ENCODE data around the gene RAD23B.
A peak's percentile ranks its signal among the peaks of the same experiment; 100 is the strongest.

The RAD23B gene

GRCh38 chr9:107282759-107283622, at the start of gene RAD23B:
Gene RAD23B, plus strand, starts transcription at chr9:107283279. Its CDS starts 351 bp downstream, at chr9:107283630.
- Histone ChIP-seq H3K36me3 (ENCODE audit: insufficient read depth, low read length) (no peaks in the 10 kb centered on the region), H3K4me3 (ENCODE audit: low read depth in 1 of 2, low read length in 2 of 2) (peak within 1 kb of the TSS; percentile 66 to 95), H3K27me3 (ENCODE audit: control insufficient read depth in 1 of 2, insufficient read depth in 2 of 2, low read length in 2 of 2) (no peaks in the 10 kb centered on the region), H3K4me1 (ENCODE audit: insufficient read depth, low read length) (peaks cover 29% of the 10 kb centered on the region), H3K9ac (ENCODE audit: low read length) (peak within 1 kb of the TSS; percentile 83), H3K9me3 (ENCODE audit: low read length) (no peaks in the 10 kb centered on the region), H3K27ac (ENCODE audit: low read depth, low read length) (peak within 1 kb of the TSS; percentile 84)

GRCh38 chr9:107235765-107236442, 47.2 kb upstream of the RAD23B start:
- Histone ChIP-seq H3K36me3 (ENCODE audit: insufficient read depth, low read length) (no peaks in the 10 kb centered on the region), H3K9ac (ENCODE audit: low read length) (no peak overlapping the region), H3K27me3 (ENCODE audit: control insufficient read depth in 1 of 2, insufficient read depth in 2 of 2, low read length in 2 of 2) (no peaks in the 10 kb centered on the region), H3K27ac (ENCODE audit: low read depth, low read length) (no peak overlapping the region), H3K9me3 (ENCODE audit: low read length) (no peaks in the 10 kb centered on the region), H3K4me1 (ENCODE audit: insufficient read depth, low read length) (no peaks in the 10 kb centered on the region), H3K4me3 (ENCODE audit: low read depth in 1 of 2, low read length in 2 of 2) (no peak overlapping the region)

DNA sequence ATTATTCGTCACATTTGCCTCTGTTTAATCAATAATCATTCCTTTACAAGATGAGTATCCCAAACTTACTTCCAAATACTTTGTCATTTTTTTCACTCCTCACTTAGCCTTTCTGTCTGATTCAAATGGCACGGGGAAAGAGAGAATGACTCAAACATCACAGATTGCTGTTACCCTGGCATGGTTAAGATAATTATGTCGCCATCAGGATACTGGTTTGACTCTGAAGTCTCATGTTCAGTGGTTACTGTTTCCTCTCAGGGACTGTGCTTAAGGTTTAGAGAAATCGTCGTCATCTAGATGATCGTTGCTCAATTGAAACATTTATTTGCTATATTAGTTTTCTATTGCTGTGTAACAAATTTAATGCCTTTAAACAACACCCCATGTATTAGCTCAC, 45.2 kb upstream of the RAD23B start:
- H3K27ac ChIP-seq (ENCODE audit: low read depth, low read length), result no peak overlapping the region
- H3K4me1 ChIP-seq (ENCODE audit: insufficient read depth, low read length), result no peaks in the 10 kb centered on the region
- no peak overlapping the region for H3K9ac ChIP-seq (ENCODE audit: low read length)
- no peak overlapping the region for H3K4me3 ChIP-seq (ENCODE audit: low read depth in 1 of 2, low read length in 2 of 2)
- H3K9me3 ChIP-seq (ENCODE audit: low read length), result no peaks in the 10 kb centered on the region
- H3K36me3 ChIP-seq (ENCODE audit: insufficient read depth, low read length), result no peaks in the 10 kb centered on the region
- H3K27me3 ChIP-seq (ENCODE audit: control insufficient read depth in 1 of 2, insufficient read depth in 2 of 2, low read length in 2 of 2), result no peaks in the 10 kb centered on the region

DNA sequence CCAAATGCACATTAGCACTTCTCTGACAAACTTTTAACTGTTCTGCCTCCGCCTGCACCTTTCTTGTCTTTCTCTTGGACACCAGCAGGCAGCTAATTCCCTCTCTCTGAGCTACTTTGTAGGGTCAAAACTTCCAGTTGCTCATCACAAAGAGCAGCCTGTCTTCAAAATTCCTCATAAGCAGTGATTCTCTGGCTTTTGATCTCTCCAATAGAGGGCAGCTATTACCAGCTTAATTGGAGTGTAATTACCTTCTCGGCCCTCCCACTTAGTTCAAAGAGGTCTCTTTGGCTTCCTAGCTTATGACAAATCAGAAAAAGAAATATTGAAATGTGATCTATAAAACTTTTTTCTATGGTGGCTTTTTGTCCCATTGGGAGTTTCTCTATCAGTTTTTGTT, 43.6 kb upstream of the RAD23B start:
- H3K36me3 ChIP-seq (ENCODE audit: insufficient read depth, low read length), result no peaks in the 10 kb centered on the region
- H3K9me3 ChIP-seq (ENCODE audit: low read length), result no peaks in the 10 kb centered on the region
- no peak overlapping the region for H3K4me3 ChIP-seq (ENCODE audit: low read depth in 1 of 2, low read length in 2 of 2)
- no peak overlapping the region for H3K9ac ChIP-seq (ENCODE audit: low read length)
- no peaks in the 10 kb centered on the region for H3K27me3 ChIP-seq (ENCODE audit: control insufficient read depth in 1 of 2, insufficient read depth in 2 of 2, low read length in 2 of 2)
- H3K27ac ChIP-seq (ENCODE audit: low read depth, low read length), result no peak overlapping the region
- H3K4me1 ChIP-seq (ENCODE audit: insufficient read depth, low read length), result no peaks in the 10 kb centered on the region

DNA sequence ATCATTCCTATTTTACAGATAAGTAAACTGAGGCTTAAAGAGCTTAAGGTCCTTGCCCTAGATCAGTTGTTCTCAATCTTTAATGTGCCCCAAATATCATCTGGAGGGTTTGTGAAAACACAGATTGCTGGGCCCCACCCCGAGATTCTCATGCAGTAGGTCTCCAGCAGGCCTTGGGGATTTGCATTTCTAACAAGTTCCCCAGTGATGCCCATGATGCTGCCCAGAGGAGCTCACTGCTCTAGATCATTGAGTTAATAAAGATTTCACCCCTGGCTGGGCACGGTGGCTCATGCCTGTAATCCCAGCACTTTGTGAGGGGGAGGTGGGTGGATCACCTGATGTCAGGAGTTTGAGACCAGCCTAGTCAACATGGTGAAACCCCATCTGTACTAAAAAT, 42.8 kb upstream of the RAD23B start:
- Histone ChIP-seq H3K4me1 (ENCODE audit: insufficient read depth, low read length) (no peaks in the 10 kb centered on the region), H3K9me3 (ENCODE audit: low read length) (no peaks in the 10 kb centered on the region), H3K27ac (ENCODE audit: low read depth, low read length) (no peak overlapping the region), H3K4me3 (ENCODE audit: low read depth in 1 of 2, low read length in 2 of 2) (no peak overlapping the region), H3K27me3 (ENCODE audit: control insufficient read depth in 1 of 2, insufficient read depth in 2 of 2, low read length in 2 of 2) (no peaks in the 10 kb centered on the region), H3K36me3 (ENCODE audit: insufficient read depth, low read length) (no peaks in the 10 kb centered on the region), H3K9ac (ENCODE audit: low read length) (no peak overlapping the region)

DNA sequence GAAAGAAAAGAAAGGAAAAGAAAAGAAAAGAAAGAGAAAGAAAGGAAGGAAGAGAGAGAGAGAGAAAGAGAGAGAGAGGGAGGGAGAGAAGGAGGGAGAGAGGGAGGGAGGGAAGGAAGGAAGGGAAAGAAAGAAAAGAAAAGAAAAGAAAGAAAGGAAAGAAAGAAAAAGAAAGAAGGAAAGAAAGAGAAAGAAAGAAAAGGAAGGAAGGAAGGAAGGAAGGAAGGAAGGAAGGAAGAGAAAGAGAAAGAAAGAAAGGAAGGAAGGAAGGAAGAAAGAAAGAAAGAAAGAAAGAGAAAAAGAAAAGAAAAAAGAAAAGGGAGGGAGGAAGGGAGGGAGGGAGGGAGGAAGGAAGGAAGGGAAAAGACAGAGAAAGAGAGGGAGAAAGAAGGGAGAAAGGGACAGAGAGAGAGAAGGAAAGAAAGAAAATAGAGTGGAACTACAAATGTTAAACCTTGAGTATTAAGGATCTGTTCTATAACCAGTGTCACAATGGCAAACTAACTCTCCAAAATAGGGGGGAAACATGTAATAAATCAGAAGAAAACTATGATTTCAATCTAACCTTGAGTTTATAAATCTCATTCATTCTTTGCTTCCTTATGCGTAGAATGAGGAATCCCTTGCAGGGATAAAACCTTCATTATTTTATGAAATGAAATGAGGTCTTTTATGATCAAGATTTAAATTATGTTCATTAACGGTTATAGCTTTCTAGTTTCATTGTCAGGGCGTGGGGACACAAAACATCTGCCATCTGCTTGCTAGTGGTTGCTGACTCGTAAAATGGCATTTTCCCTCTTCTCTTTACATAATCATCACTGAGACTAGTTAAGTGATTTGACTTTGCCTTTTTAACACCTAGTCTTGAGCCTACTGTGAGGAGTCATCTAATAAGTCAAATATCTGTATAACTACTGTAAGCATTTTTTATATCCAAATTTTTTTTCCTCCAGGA, 40.7 kb upstream of the RAD23B start:
- no peaks in the 10 kb centered on the region for H3K9me3 ChIP-seq (ENCODE audit: low read length)
- no peak overlapping the region for H3K9ac ChIP-seq (ENCODE audit: low read length)
- H3K27me3 ChIP-seq (ENCODE audit: control insufficient read depth in 1 of 2, insufficient read depth in 2 of 2, low read length in 2 of 2), result no peaks in the 10 kb centered on the region
- no peaks in the 10 kb centered on the region for H3K4me1 ChIP-seq (ENCODE audit: insufficient read depth, low read length)
- no peak overlapping the region for H3K27ac ChIP-seq (ENCODE audit: low read depth, low read length)
- no peaks in the 10 kb centered on the region for H3K36me3 ChIP-seq (ENCODE audit: insufficient read depth, low read length)
- H3K4me3 ChIP-seq (ENCODE audit: low read depth in 1 of 2, low read length in 2 of 2), result no peak overlapping the region

DNA sequence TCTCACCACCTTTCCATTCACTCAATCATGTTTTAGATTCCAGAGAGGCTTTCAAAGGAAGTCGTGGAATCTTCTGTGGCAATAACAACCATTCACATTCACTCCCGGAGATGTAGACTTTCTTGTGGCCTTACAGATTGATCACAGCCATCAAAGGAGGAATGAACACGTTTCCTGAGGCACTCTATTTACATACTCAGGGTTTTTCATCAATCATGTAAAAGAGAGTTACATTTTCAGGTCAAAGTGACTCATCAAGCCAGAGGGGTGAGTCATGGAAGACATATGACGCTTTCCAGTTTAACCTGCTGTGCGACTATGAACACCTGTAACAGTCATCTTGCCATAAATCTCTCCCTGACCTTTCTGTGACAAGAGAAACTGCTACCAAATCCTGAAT, 39.3 kb upstream of the RAD23B start:
- Histone ChIP-seq H3K9me3 (ENCODE audit: low read length) (no peaks in the 10 kb centered on the region), H3K36me3 (ENCODE audit: insufficient read depth, low read length) (no peaks in the 10 kb centered on the region), H3K9ac (ENCODE audit: low read length) (no peak overlapping the region), H3K27ac (ENCODE audit: low read depth, low read length) (no peak overlapping the region), H3K4me1 (ENCODE audit: insufficient read depth, low read length) (no peaks in the 10 kb centered on the region), H3K27me3 (ENCODE audit: control insufficient read depth in 1 of 2, insufficient read depth in 2 of 2, low read length in 2 of 2) (no peaks in the 10 kb centered on the region), H3K4me3 (ENCODE audit: low read depth in 1 of 2, low read length in 2 of 2) (no peak overlapping the region)

DNA sequence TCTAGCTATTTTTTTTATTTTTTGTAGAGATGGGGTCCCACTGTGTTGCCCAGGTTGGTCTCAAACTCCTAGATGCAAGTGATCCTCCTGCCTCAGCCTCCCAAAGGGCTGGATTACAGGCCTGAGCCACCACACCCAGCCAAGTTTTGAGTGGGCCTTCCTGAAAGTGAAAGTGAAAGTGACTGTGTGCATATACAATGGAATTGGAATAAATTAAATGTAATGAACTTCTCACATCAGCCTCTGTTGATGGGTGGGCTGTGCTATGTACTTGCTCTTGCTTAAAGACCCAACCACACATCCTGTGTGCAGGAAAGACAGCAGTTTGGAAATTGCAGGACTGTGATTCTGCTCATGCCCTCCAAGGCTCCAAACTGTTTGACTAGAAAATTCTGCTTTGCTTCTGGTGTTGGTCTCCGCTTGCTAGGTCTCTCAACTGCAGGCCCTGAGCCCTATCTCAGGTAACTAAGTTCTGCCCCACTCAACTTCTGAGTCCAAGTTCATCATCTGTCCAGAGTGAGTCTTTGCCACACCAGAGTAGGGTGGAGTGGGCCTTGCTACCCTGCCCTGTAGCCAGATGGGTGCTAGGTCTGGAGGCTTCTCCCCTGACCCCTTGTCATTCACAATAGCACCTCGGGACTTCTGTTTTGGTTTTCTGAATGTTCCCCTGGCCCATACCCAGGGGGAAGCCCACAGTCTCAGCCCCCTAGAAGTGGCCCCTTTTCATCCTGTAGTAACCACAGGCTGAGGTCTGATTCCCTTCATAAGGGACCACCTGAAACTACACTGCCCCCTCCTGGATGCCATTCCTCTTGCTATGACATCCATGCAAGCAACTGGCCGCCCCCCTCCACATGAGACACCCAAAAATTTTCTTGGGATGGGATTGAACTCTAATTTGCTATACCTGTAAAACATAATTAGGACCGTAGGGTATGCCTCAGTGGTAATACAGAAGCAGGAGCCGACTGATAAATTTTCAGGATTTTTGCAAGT, 36.5 kb upstream of the RAD23B start:
- Histone ChIP-seq H3K4me3 (ENCODE audit: low read depth in 1 of 2, low read length in 2 of 2) (no peak overlapping the region), H3K27me3 (ENCODE audit: control insufficient read depth in 1 of 2, insufficient read depth in 2 of 2, low read length in 2 of 2) (no peaks in the 10 kb centered on the region), H3K36me3 (ENCODE audit: insufficient read depth, low read length) (no peaks in the 10 kb centered on the region), H3K9me3 (ENCODE audit: low read length) (no peaks in the 10 kb centered on the region), H3K4me1 (ENCODE audit: insufficient read depth, low read length) (no peaks in the 10 kb centered on the region), H3K9ac (ENCODE audit: low read length) (no peak overlapping the region), H3K27ac (ENCODE audit: low read depth, low read length) (no peak overlapping the region)

- Histone ChIP-seq H3K4me3 (ENCODE audit: low read depth in 1 of 2, low read length in 2 of 2) (no peak overlapping the region), H3K27ac (ENCODE audit: low read depth, low read length) (no peak overlapping the region), H3K36me3 (ENCODE audit: insufficient read depth, low read length) (no peaks in the 10 kb centered on the region), H3K27me3 (ENCODE audit: control insufficient read depth in 1 of 2, insufficient read depth in 2 of 2, low read length in 2 of 2) (no peaks in the 10 kb centered on the region), H3K9ac (ENCODE audit: low read length) (no peak overlapping the region), H3K9me3 (ENCODE audit: low read length) (no peaks in the 10 kb centered on the region), H3K4me1 (ENCODE audit: insufficient read depth, low read length) (peaks cover 8% of the 10 kb centered on the region)
These were observed 34.4 kb upstream of the RAD23B start for GRCh38 chr9:107248714-107249113.

DNA sequence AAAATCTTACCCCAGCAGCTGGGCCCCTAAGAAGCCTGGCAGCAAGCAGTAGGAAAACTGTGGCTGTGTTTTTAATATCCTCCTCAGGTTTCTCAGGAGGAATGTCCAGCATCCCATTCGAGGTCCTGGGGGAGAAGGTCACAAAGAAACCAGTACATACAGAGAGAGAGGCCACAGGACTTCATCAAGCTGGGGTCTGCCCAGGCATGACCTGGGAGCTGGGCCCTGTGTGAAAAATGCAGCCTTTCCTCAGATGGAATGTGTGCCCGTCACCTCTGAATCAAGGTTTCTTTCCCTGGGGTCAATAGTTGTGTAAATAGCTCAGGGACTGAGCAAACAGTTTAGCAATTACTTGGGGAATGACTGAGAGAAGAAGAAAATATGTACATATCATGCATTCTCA, 33.9 kb upstream of the RAD23B start:
- Histone ChIP-seq H3K9ac (ENCODE audit: low read length) (no peak overlapping the region), H3K4me3 (ENCODE audit: low read depth in 1 of 2, low read length in 2 of 2) (no peak overlapping the region)

More for the DNA sequence above, 33.9 kb upstream of the RAD23B start:
- no peak overlapping the region for H3K27ac ChIP-seq (ENCODE audit: low read depth, low read length)
- H3K27me3 ChIP-seq (ENCODE audit: control insufficient read depth in 1 of 2, insufficient read depth in 2 of 2, low read length in 2 of 2), result no peaks in the 10 kb centered on the region
- no peaks in the 10 kb centered on the region for H3K9me3 ChIP-seq (ENCODE audit: low read length)
- no peaks in the 10 kb centered on the region for H3K36me3 ChIP-seq (ENCODE audit: insufficient read depth, low read length)
- peaks cover 8% of the 10 kb centered on the region for H3K4me1 ChIP-seq (ENCODE audit: insufficient read depth, low read length)

Data from muscle layer of colon (tissue), 2 donors.